ENCODE data around the gene POT1.
A peak's percentile ranks its signal among the peaks of the same experiment; 100 is the strongest.

POT1 gene

GRCh38 chr7:124908259-124908658 is 21.4 kb downstream of the POT1 start:
- no peak for DNase-seq

- no peak for DNase-seq
Measured at GRCh38 chr7:124907490-124907889, 22.1 kb downstream of the POT1 start.

DNA sequence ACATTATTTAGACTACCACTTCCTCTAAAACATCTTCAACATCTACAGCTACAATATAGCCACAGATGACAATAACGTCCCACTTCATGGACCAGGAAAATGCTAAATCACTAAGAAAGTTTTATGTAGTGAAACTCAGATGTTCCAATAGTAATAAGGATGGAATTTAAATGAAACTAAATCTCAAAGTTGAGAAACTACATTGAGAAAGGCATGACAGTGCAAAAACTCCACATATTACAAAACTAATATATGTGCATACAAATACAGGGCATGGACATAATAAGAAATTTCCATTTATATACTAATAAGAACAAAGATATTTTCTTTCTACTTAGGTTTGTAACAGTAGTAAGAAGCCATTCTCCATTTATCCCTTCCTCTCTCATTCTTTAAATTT is 31.1 kb downstream of the POT1 start:
- no peak for DNase-seq

GRCh38 chr7:124896001-124896400 is 33.6 kb downstream of the POT1 start:
- no peak for DNase-seq

- no peak for DNase-seq
Measured at GRCh38 chr7:124893140-124893827, 36.3 kb downstream of the POT1 start.

- DNase-seq, result no peak
Measured at GRCh38 chr7:124887247-124887646, 42.4 kb downstream of the POT1 start.

DNA sequence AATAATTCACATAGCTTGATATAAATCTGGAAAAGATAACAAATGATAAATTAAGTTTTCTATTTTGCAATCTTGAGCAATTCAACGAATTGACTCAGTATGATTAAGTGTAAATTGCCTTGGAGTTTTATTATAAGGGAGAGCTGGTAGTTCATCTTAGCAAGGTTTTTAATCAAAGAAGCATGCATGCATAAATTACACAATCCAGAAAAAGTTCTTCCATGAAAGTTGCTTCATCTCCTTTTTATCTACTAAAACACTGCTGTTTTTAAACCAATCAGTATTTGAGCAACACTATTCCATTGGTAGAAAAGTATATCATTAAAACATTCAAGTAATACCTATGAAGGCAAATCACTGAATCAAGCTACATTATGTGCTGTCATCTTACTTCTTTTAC is 47.6 kb downstream of the POT1 start:
- DNase-seq, result no peak

- no peak for DNase-seq
Measured at GRCh38 chr7:124879771-124880170, 49.9 kb downstream of the POT1 start.

DNA sequence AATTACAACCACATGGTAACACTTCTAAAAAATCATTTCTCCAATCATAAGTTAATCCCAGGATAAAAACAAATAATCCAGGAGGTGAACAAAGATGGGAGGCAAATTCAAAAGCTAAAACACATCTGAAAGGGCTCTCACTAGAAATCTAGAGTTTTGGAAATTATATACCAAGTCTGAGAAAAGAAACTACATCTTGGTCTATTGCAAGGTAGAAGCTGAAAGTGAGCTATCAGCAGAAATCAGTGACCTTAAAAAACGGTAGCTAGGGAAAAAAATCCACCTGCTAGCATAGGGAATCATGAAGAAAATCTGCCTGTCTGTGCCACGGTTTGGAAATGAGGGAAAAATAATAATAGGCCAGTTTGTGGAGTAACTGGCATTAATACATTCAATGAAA is 50.5 kb downstream of the POT1 start:
- no peak for DNase-seq

DNA sequence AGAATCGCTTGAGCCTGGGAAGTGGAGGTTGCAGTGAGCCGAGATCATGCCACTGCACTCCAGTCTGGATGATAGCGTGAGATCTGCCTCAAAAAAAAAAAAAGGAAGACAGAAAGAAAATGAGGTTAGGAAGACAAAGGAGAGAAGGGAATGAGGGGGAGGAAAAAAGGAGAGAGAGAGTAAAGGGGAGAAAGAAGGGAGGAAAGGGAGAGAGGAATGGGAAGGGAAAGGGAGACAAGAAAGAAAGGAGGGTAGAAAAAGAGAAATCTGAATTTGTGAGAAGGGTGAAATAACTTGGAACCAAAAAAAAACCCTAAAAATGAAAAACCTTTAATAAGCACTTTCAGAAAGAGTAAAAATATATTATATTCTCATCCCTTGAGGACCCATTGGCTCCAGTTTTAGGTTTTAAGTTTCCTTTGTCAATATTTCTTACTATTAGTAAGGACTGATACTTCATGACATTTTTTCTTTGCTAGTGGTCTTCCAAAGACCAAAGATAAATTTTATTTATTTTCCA is 54.9 kb downstream of the POT1 start:
- DNase-seq, result no peak

GRCh38 chr7:124857672-124858235 is 71.9 kb downstream of the POT1 start:
- no peak for DNase-seq

DNA sequence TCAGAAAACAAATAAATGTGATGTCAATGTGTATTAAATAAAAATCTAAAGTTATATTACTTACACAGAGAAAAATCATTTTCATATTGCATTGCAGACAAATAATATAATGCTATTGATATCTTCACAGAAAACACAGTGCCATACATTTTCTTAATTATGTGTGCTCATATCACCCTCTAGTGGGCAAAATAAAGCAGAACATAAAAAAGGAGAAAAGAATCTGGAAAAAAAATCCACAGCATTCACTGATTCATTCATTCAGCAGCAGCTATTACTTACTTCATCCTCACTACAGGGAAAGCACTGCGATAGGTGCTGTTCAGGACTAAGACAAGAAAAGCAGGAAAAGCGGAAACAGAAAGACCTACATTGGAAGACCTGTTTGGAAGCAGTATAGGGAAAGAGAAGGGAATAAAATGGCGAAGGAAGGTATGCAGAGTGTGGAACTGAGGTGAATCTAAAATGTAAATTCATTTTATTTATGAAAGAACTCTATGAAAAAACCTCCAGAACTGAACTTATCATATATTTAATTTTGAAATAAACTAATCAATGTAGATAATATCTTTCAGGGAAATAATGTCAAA is 73.2 kb downstream of the POT1 start:
- no peak for DNase-seq

- peak; percentile 52 for DNase-seq
Measured at GRCh38 chr7:124843336-124843735, 86.3 kb downstream of the POT1 start.

DNA sequence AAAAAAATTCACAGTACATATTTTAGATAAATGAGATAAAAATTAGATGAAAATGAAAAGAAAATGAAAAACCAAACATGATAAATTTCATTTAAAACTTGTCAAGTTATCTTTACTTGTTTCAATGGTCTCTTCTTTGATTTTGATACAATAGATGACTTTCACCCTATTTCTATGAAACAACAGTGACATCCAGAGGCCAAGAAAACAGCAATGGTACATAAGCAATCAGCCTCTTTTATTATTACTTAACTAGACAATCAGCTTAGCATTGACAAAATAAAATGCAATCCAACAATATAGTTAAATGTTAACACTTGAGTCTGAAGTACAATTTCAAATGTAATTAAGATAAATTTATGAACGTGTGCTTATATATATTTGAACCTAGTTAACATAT is 89.2 kb downstream of the POT1 start:
- DNase-seq, result no peak

DNA sequence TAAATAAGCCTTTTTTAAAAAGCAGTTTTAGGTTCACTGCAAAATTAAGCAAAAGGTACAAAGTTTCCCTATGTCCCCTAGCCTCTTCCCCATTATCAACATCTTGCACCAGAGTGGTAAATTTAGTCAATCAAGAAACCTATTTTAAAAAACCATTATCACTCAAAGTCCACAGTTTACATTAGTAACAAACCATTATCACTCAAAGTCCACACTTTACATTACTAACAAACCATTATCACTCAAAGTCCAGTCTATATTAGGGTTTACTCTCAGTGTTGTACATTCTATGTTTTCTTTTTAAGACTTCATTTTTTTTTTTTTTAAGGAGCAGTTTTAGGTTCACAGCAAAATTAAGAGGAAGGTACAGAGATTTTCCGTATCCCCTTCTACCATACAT is 89.9 kb downstream of the POT1 start:
- no peak for DNase-seq

GRCh38 chr7:124836173-124836572 is 93.5 kb downstream of the POT1 start:
- no peak for DNase-seq

GRCh38 chr7:124818807-124819206 is 110.8 kb downstream of the POT1 start:
- DNase-seq, result no peak

- no peak for DNase-seq
Measured at GRCh38 chr7:124813994-124814798, 115.4 kb downstream of the POT1 start.

- DNase-seq, result no peak
Measured at GRCh38 chr7:124812764-124813163, 116.9 kb downstream of the POT1 start.

DNA sequence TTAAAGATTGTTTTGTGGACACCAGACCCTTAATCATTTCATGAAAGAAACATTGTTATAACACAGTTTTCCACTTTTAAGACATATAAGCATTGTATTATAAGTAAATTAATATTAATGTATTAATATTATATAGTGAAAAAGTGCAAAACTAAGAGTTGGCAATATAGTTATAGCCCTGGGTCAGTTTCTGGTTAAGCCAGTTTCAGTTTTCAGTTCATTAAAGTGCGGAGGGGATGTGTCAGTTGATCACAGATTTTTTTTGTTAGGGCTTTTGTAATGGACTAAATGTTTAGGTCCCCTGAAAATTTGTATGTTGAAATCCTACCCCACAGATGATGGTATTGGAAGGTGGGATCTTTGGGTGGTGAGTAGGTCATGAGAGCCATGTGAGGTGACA is 118.3 kb downstream of the POT1 start:
- no peak for DNase-seq

- no peak for DNase-seq
Measured at GRCh38 chr7:124810605-124811004, 119.0 kb downstream of the POT1 start.

DNA sequence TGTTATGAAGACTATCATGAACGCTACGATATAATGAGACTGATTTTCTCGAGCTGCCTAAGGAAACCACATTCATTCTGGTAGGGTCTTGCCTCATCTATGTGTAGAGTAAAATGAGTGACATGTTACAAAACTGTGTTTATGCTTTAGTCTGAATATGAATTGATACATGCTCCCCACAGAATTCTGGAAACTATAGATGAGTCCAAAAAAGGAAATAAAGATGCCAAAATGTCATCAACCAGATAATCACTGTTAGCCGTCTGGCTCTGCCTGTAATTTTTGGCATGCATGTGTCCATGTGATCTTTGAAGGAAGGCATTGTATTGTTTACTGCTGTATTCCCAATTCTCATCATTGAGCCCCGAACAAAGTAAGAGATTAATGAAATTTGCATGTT is 121.4 kb downstream of the POT1 start:
- no peak for DNase-seq

- DNase-seq, result no peak
Measured at GRCh38 chr7:124801330-124801895, 128.2 kb downstream of the POT1 start.

Measured in GF-D8 (cell line).